WTC11 (cell line): ENCODE results near the gene WIPF3. TPM values are rescaled to one million over a fixed set of nuclear protein-coding genes. Genes with fewer than 3 reads are reported as not detected.

ENCODE experiments used
- ATAC-seq: fragments of 200-7000 bp; cut with Tn5 transposase; 2 replicates; pipeline ENCODE4 v1.10.0; 2021; ENCODE audit warnings: mild to moderate bottlenecking, moderate library complexity
- CTCF ChIA-PET: fragments of 300-600 bp; sonication (Branson Sonifier 250); formaldehyde crosslinking; loops from one replicate; lab custom pipeline; 2021; ENCODE audit warnings: antibody characterized with exemption; lab: Charles Lee
- POLR2A ChIA-PET: fragments of 350-600 bp; sonication (Branson Sonifier 250); formaldehyde crosslinking; loops from one replicate; lab custom pipeline; 2021; ENCODE audit warnings: antibody characterized with exemption; lab: Charles Lee
- DNase-seq: peaks from one replicate; pipeline ENCODE4 v3.0.0; 2021; ENCODE audit warnings: low spot score
- H3K27ac Mint-ChIP-seq: 2 replicates; pipeline ENCODE4 v1.8.0; 2021; ENCODE audit warnings: mixed read lengths
- H3K27me3 Mint-ChIP-seq: 2 replicates; pipeline ENCODE4 v1.8.0; 2021; ENCODE audit warnings: low read depth, mild to moderate bottlenecking, moderate library complexity, mixed read lengths
- H3K36me3 Mint-ChIP-seq: 2 replicates; pipeline ENCODE4 v1.8.0; 2021; ENCODE audit warnings: mixed read lengths
- H3K4me1 Mint-ChIP-seq: 2 replicates; pipeline ENCODE4 v1.8.0; 2022; ENCODE audit warnings: mixed read lengths
- H3K4me3 Mint-ChIP-seq: 2 replicates; pipeline ENCODE4 v1.8.0; 2021; ENCODE audit warnings: mild to moderate bottlenecking, moderate library complexity, mixed read lengths
- H3K9me3 Mint-ChIP-seq: 2 replicates; pipeline ENCODE4 v1.8.0; 2021; ENCODE audit warnings: mixed read lengths
- AR ChIP-seq: fragments of 250-450 bp; sonication (Bioruptor Pico); IDR thresholded peaks from 2 replicates; pipeline ENCODE4 v1.9.0; 2021; ENCODE audit warnings: mild to moderate bottlenecking
- CREB1 ChIP-seq: sonication (generic); formaldehyde crosslinking; IDR thresholded peaks from 2 replicates; pipeline ENCODE4 v1.8.0; 2023; ENCODE audit warnings: mild to moderate bottlenecking, missing genetic modification reagents
- CREM ChIP-seq: sonication (generic); formaldehyde crosslinking; IDR thresholded peaks from 2 replicates; pipeline ENCODE4 v1.8.1; 2022; ENCODE audit warnings: mild to moderate bottlenecking, missing genetic modification reagents, moderate library complexity
- E2F4 ChIP-seq: sonication (generic); formaldehyde crosslinking; IDR thresholded peaks from 2 replicates; pipeline ENCODE4 v1.8.1; 2022; ENCODE audit warnings: low read depth, mild to moderate bottlenecking, moderate library complexity, missing genetic modification reagents, borderline replicate concordance
- GRHL2 ChIP-seq: fragments of 250-450 bp; sonication (Bioruptor Pico); IDR thresholded peaks from 2 replicates; pipeline ENCODE4 v1.8.0; 2022; ENCODE audit warnings: mild to moderate bottlenecking, moderate library complexity; ENCODE audit not compliant: insufficient replicate concordance, severe bottlenecking
- IRF1 ChIP-seq: sonication (generic); formaldehyde crosslinking; IDR thresholded peaks from 2 replicates; pipeline ENCODE4 v1.8.0; 2023; ENCODE audit warnings: missing genetic modification reagents
- KAT7 ChIP-seq: sonication (generic); formaldehyde crosslinking; IDR thresholded peaks from 2 replicates; pipeline ENCODE4 v1.8.1; 2023; ENCODE audit warnings: missing genetic modification reagents, mild to moderate bottlenecking, borderline replicate concordance
- NFATC4 ChIP-seq: fragments of 250-450 bp; sonication (Bioruptor Pico); IDR thresholded peaks from 2 replicates; pipeline ENCODE4 v1.9.0; 2021; ENCODE audit warnings: mild to moderate bottlenecking
- NR1H2 ChIP-seq: sonication (generic); formaldehyde crosslinking; IDR thresholded peaks from 2 replicates; pipeline ENCODE4 v1.9.0; 2021; ENCODE audit warnings: mild to moderate bottlenecking, moderate library complexity, missing genetic modification reagents
- SP1 ChIP-seq: sonication (generic); formaldehyde crosslinking; conservative IDR thresholded peaks from 2 replicates; pipeline ENCODE4 v1.8.1; 2022; ENCODE audit warnings: missing genetic modification reagents
- ZBTB21 ChIP-seq: sonication (generic); formaldehyde crosslinking; IDR thresholded peaks from 2 replicates; pipeline ENCODE4 v1.8.1; 2023; ENCODE audit warnings: mild to moderate bottlenecking, missing genetic modification reagents, borderline replicate concordance
- ZMAT4 ChIP-seq: fragments of 250-450 bp; sonication (Bioruptor Pico); IDR thresholded peaks from 2 replicates; pipeline ENCODE4 v1.9.0; 2021; ENCODE audit warnings: mild to moderate bottlenecking
- ZNF138 ChIP-seq: sonication (generic); formaldehyde crosslinking; conservative IDR thresholded peaks from 2 replicates; pipeline ENCODE4 v1.8.1; 2022; ENCODE audit warnings: mild to moderate bottlenecking, moderate library complexity, missing genetic modification reagents
- ZSCAN18 ChIP-seq: fragments of 250-450 bp; sonication (Bioruptor Pico); IDR thresholded peaks from 2 replicates; pipeline ENCODE4 v2.1.2; 2022; ENCODE audit warnings: mild to moderate bottlenecking, moderate library complexity
- total RNA-seq: library from RNA; stranded (reverse); gene quantifications from 3 replicates; pipeline ENCODE4 v1.2.3, GENCODE V29; 2021
- TF ChIP-seq, protein P1 (sequence below): sonication (generic); formaldehyde crosslinking; IDR thresholded peaks from 2 replicates; pipeline ENCODE4 v1.8.1; 2023; ENCODE audit warnings: mild to moderate bottlenecking, missing genetic modification reagents, moderate library complexity

Gene WIPF3
- total RNA-seq, 1 experiment from 2014 or later, result 9.9 TPM

DNA sequence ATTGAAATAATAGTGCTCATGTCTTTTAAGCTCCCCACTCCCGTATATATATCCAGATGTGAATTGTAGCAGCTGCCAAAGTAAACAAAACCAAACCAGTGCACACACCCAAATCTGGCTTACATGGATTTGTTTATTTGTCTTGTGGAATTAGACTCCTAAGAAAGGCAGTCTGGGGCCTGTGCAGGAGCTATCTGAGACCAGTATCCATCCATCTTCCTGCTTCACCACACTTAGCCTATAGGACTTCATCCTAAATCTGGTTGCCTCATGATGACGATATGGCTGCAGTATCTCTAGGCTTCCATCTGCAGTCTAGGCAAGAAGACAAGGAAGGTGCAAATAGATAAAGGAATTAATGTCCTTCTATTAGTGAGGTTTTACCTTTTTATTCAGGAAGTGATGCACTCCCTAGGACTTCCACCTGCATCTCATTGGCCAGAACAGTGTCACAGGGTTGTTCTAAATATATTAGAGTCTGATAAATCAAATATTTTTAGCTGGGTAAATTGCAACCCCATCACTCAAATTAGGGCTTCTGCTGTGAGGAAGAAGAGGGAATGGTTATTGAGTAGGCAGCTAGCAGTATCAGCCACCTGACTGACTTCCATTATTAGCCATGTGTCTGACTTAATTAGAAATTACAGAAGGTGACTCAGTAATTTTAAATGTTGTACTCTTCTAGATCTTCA, 6.0 kb downstream of the WIPF3 start:
- H3K4me1 Mint-ChIP-seq, result peaks cover 13% of the 10 kb centered on the region
- H3K27ac Mint-ChIP-seq, result no peak overlapping the region
- DNase-seq, result no peak
- TF ChIP-seq KAT7 (CRISPR knock-in tag) (no peak), ZMAT4 (CRISPR knock-in tag) (no peak), NFATC4 (no peak), ZSCAN18 (CRISPR knock-in tag) (no peak), NR1H2 (CRISPR knock-in tag) (no peak), SP1 (CRISPR knock-in tag) (no peak), IRF1 (CRISPR knock-in tag) (no peak), GRHL2 (no peak), AR (no peak), ZBTB21 (CRISPR knock-in tag) (no peak), CREM (no peak), E2F4 (CRISPR knock-in tag) (no peak), ZNF138 (no peak)
- TF ChIP-seq, protein P1, sequence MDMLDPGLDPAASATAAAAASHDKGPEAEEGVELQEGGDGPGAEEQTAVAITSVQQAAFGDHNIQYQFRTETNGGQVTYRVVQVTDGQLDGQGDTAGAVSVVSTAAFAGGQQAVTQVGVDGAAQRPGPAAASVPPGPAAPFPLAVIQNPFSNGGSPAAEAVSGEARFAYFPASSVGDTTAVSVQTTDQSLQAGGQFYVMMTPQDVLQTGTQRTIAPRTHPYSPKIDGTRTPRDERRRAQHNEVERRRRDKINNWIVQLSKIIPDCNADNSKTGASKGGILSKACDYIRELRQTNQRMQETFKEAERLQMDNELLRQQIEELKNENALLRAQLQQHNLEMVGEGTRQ (CRISPR knock-in tag), result no peak
- H3K36me3 Mint-ChIP-seq, result no peaks in the 10 kb centered on the region
- ChIA-PET POLR2A (no interaction called here), CTCF (no interaction called here)
- ATAC-seq, result no peak
- no peaks in the 10 kb centered on the region for H3K9me3 Mint-ChIP-seq
- H3K27me3 Mint-ChIP-seq, result peaks cover 10% of the 10 kb centered on the region
- no peak overlapping the region for H3K4me3 Mint-ChIP-seq

DNA sequence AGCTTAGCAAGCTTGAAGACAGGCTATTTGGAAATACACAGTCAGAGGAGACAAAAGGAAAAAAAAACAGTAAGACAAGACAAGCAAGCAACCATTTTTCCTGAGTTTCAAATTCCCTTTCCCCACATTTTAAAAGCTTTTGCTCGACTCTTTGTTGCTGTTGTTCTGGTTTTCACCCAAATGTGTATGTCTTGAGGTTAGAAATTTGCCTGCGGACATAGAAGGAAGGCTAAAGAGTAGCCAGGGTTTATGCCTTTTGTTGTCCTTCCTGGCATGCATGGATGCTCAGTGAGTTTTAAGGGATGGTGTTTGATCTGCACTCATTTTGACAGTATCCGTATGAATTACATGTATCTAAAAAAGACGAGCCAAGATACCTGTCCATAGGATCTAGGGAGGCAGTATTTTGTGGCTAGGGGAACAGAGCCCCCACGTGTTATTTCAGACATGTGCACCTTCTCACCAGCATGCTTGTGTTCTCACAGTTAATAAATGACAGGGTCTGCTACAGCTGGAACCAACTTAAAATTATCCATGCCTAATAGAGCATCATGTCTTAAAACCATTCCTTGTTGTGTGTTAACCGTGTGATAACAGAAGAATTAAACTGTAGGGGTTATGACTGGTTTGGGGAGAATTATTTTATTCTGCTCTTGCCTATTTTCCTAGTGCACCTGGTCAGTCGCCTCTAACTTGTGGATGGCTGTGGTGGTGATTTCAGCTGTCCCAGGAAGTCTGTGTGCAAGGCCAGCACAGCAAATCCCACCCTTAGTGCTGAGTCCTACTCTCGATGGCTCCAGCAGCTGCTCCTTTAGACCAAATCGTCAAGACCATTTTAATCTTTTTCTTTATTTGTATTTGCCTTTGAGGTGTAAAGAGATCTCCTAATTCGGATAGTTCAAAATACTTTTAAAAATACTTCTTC, 9.1 kb downstream of the WIPF3 start:
- POLR2A ChIA-PET, result interaction anchor here (0.7 kb wide), 1 partner anchor 36 kb away, joined by 5 read pairs; no protein-coding TSS in a partner anchor
- Mint-ChIP-seq H3K27ac (no peak overlapping the region), H3K27me3 (no peaks in the 10 kb centered on the region)
- no peak for TF ChIP-seq CREB1 (CRISPR knock-in tag)
- TF ChIP-seq, all 79 proteins: peak for 0
- Mint-ChIP-seq H3K4me3 (no peak overlapping the region), H3K36me3 (no peaks in the 10 kb centered on the region), H3K4me1 (no peaks in the 10 kb centered on the region), H3K9me3 (no peaks in the 10 kb centered on the region)
- CTCF ChIA-PET, result interaction anchor here (1.0 to 1.6 kb wide), 2 partner anchors 67 to 106 kb away, joined by 3 to 4 read pairs; no protein-coding TSS in a partner anchor
- ATAC-seq (no peak), DNase-seq (no peak)
